GM13977 (cell line): ENCODE measurements around the gene RNF212B.
"Not testable (repeated sequence)": the region's sequence is repeated elsewhere in the genome, so short reads cannot be mapped to it uniquely, and the experiment has no call there.

Experiments used
- DNase-seq: peaks from one replicate; pipeline ENCODE4 v3.0.0; 2012; ENCODE audit warnings: low spot score
- in situ Hi-C: fragments of 300-500 bp; cut with MboI; formaldehyde crosslinking; loops from one replicate; pipeline ENCODE4 v1.12.0; 2022; ENCODE audit warnings: low sequenced_read_pairs, low pct_unique_long_range_greater_than_20kb, mixed read lengths, inconsistent platforms; ENCODE audit not compliant: unreplicated experiment
- TF ChIP-seq, protein P1 (sequence below): IDR thresholded peaks from 2 replicates; pipeline ENCODE4 v1.5.1; 2012; ENCODE audit warnings: mild to moderate bottlenecking, control low read depth; ENCODE audit not compliant: insufficient read depth; ENCODE audit errors: extremely low read depth, missing control alignments

The RNF212B gene

DNA sequence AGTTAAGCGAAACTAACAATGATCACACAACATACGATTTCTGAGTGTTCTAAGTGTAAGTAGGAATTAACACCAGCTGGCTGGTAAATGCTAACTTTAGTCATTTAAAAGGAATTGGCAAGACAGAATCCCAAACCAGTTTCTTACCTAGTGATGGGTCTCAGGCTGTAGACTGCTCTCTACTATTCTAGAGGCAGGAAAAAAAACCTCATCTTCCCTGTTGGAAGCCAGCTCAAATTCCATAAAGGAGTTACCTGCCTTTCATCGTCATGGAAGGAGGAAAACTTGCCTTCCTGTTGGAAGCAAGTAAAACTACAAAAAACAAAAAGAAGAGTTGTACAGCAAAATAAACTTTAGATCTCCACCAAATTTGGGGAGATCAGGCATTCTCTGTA lies 30.6 kb upstream of the RNF212B start:
- TF ChIP-seq, protein P1, sequence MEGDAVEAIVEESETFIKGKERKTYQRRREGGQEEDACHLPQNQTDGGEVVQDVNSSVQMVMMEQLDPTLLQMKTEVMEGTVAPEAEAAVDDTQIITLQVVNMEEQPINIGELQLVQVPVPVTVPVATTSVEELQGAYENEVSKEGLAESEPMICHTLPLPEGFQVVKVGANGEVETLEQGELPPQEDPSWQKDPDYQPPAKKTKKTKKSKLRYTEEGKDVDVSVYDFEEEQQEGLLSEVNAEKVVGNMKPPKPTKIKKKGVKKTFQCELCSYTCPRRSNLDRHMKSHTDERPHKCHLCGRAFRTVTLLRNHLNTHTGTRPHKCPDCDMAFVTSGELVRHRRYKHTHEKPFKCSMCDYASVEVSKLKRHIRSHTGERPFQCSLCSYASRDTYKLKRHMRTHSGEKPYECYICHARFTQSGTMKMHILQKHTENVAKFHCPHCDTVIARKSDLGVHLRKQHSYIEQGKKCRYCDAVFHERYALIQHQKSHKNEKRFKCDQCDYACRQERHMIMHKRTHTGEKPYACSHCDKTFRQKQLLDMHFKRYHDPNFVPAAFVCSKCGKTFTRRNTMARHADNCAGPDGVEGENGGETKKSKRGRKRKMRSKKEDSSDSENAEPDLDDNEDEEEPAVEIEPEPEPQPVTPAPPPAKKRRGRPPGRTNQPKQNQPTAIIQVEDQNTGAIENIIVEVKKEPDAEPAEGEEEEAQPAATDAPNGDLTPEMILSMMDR: no peak
- in situ Hi-C loops: no loop called here
- DNase-seq: no peak

DNA sequence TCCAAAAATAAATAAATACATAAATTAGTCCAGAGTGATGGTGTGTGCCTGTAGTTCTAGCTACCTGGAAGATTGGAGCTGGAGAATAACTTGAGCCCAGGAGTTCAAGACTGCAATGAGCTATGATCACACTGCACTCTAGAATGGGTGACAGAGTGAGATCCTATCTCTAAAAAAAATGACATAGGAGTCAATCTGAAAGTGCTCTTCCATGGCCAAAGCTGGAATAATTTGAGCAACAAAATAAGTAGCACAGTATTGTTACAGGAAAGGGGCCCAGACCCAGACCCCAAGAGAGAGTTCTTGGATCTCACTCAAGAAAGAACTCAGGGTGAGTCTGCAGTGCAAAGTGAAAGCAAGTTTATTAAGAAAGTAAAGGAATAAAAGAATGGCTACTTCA lies 29.4 kb upstream of the RNF212B start:
- no peak for DNase-seq
- TF ChIP-seq, protein P1: no peak
- in situ Hi-C loops: no loop called here

DNA sequence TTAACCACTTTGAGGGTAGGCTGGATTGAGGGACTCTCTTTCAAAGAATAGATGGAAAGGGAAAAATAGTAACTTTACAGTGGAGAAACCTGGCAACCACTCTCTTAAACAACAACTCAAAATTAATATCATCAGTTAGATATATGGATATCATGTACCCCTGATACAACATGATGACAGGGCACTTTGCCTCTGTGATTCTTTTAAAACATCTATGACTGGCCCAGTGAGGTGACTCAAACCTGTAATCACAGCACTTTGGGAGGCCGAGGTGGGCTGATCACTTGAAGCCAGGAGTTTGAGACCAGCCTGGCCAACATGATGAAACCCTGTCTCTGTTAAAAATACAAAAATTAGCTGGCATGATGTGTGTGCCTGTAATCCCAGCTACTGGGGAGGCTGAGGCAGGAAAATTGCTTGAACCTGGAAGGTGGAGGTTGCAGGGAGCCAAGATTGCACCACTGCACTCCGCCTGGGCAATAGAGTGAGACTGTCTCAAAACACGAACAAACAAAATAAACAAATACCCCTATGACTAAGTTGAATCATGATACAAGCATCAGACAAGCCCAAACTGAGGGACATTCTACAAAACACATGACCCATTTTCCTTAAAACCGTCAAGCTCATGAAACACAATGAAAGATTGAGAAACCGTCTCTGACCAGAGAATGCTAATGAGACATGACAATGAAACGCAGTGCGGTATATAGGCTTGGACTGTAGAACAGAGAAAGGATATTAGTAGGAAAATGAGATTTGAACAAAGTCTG lies 27.9 kb upstream of the RNF212B start:
- DNase-seq: no peak
- in situ Hi-C loops: no loop called here
- TF ChIP-seq, protein P1: no peak

DNA sequence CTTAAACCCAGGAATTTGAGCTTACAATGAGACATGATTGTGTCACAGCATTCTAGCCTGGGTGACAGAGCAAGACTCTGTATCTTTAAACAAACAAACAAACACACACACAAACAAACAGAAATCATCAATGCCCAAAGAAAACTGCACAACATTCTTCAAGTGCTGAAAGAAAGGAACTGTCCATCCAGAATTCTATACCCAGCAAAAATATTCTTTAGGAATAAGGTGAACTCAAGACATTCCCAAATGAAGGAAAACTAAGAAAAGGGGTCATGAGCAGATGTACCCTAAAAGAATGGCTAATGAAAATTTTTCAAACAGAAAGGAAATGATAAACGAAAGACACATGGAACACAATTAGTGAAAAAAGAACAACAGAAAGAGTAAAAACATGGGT lies 22.3 kb upstream of the RNF212B start:
- TF ChIP-seq, protein P1: no peak
- in situ Hi-C loops: no loop called here
- no peak for DNase-seq

DNA sequence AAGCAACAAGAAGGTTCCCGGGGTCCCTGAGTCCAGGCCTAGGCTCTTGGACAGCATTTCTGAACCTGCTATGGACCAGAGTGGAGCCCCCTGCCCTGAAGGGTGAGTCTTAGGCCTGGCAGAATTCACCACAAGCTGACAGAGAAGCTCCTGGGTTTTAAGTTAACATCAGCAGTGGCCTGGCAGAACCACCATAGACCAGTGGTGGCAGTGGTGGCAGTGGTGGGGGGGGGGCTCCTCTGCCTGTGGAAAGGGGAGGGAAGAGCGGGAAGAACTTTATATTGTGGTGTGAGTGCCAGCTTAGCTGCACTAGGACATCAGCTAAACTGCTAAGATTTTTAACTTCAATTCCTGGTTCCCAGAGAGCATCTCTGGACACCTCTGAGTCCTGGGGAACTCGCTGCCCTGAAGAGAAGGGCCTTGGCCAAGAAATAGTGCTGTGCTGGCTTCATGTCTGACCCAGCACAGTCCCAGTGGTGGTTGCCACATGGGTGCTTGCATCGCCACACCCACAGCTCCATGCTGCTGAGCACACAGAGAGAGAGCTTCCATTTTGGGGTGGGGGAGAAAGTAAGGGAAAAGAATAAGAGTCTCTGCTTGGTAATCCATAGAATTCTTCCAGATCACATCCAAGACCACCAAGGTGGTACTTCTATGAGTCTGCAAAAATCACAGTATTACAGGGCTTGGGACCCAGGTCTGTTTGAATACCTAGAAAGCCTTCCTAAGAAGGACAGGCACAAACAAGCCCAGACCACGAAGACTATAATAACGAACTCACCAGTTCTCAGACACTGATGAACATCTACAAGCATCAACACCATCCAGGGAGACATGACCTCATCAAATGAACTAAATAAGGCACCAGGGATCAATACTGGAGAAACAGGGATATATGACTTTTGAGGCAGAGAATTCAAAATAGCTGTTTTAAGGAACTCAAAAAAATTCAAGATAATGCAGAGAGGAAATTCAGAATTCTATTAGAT lies 20.4 kb upstream of the RNF212B start:
- in situ Hi-C loops: no loop called here
- no peak for DNase-seq
- TF ChIP-seq, protein P1: no peak

DNA sequence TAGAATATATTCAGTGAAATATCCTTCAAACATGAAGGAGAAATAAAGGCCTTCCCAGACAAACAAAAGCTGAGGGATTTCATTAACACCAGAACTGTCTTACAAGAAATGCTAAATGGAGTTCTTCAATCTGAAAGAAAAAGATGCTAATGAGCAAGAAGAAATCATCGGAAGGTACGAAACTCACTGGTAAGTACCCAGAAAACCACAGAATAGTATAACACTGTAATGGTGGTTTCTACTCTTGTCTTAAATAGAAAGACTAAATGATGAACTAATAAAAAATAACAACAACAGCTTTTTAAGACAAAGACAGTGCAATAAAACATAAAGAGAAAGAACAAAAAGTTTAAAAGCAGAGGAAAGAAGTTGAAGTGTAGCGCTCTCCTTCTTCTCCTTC lies 18.7 kb upstream of the RNF212B start:
- TF ChIP-seq, protein P1: no peak
- in situ Hi-C loops: no loop called here
- DNase-seq: no peak

DNA sequence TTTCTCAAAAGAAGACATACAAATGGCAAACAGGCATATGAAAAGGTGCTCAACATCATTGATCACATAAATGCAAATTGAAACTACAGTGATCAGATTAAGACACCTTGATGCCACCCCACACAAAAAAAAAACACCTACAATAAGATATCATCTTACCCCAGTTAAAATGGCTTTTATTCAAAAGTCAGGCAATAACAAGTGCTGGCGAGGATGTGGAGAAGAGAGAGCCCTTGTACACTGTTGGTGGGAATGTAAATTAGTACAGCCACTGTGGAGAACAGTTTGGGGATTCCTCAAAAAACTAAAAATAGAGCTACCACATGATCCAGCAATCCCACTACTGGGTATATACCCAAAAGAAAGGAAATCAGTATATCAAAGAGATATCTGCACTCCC lies 12.8 kb upstream of the RNF212B start:
- in situ Hi-C loops, DNase-seq: not testable (repeated sequence)
